HepG2 (cell line): Measurements from ENCODE around the gene GALNT17. TPM values are rescaled to one million over a fixed set of nuclear protein-coding genes. Genes with fewer than 3 reads are reported as not detected.

ENCODE experiments used
- ATAC-seq: fragments of 200-7000 bp; cut with Tn5 transposase; 3 replicates; pipeline ENCODE4 v1.9.1; 2020; ENCODE audit warnings: mild to moderate bottlenecking, moderate library complexity
- BruUV-seq: library from RNA; stranded (reverse); fragments of 400-500 nt; replicated peaks from 2 replicates; lab custom pipeline; 2021; lab: Mats Ljungman, UMichigan
- CTCF ChIA-PET: fragments of 300-600 bp; formaldehyde crosslinking; extraction: SDS; loops from one replicate; lab custom pipeline; 2021; ENCODE audit warnings: low total read pairs, inconsistent platforms, low intra/inter-chr PET ratio; lab: Yijun Ruan, JAX
- POLR2A ChIA-PET: fragments of 350-600 bp; sonication (Branson Sonifier 250); formaldehyde crosslinking; loops from one replicate; lab custom pipeline; 2020; ENCODE audit warnings: antibody characterized with exemption, inconsistent platforms; lab: Yijun Ruan, JAX
- DNase-seq: peaks from one replicate; pipeline ENCODE4 v3.0.0-alpha.2; 2015; ENCODE audit warnings: low spot score
- FAIRE-seq: peaks from 3 replicates; lab custom pipeline; 2011; peaks lifted over from hg19 to GRCh38; lab: Jason Lieb, UNC
- H2AFZ ChIP-seq: one replicate; pipeline ENCODE4 v1.6.1; 2011; ENCODE audit warnings: low read length, inconsistent platforms
- H3K27ac ChIP-seq: fragments of 300-600 bp; 3 replicates; pipeline ENCODE4 v1.8.0; 2011; ENCODE audit warnings: mixed run types, mild to moderate bottlenecking, mixed read lengths, low read length, inconsistent platforms; ENCODE audit not compliant: insufficient read depth; ENCODE audit errors: extremely low read length
- H3K27me3 ChIP-seq, 2 experiments: fragments of 200-600 bp in 1 of 2; 2 replicates in 1 of 2; 3 replicates in 1 of 2; pipeline versions ENCODE4 v1.6.0 to v1.8.0; 2011; ENCODE audit warnings: low read length in 2 of 2, mild to moderate bottlenecking in 2 of 2, moderate library complexity in 2 of 2, inconsistent platforms in 1 of 2; ENCODE audit not compliant: insufficient read depth in 2 of 2, control insufficient read depth in 1 of 2
- H3K36me3 ChIP-seq, 2 experiments: fragments of 200-600 bp in 1 of 2; replicated peaks in 1 of 2; 2 replicates in 1 of 2; 3 replicates in 1 of 2; pipeline versions ENCODE4 v1.5.1 to v1.8.0; 2011; ENCODE audit warnings: low read length in 2 of 2, inconsistent platforms in 1 of 2; ENCODE audit not compliant: insufficient read depth in 2 of 2, control insufficient read depth in 1 of 2
- H3K4me1 ChIP-seq: 2 replicates; pipeline ENCODE4 v1.5.1; 2012; ENCODE audit warnings: low read length, inconsistent platforms; ENCODE audit not compliant: insufficient read depth
- H3K4me2 ChIP-seq: 2 replicates; pipeline ENCODE4 v1.6.0; 2011; ENCODE audit warnings: low read depth, low read length, inconsistent platforms
- H3K4me3 ChIP-seq, 3 experiments: fragments of 200-600 bp in 1 of 3; sonication (generic), shearing (Covaris generic) in 1 of 3; replicated peaks in 1 of 3; 2 replicates each; pipeline ENCODE4 v1.5.1; 2011 to 2016; ENCODE audit warnings: low read length in 3 of 3, inconsistent platforms in 2 of 3, low read depth in 2 of 3, mild to moderate bottlenecking in 2 of 3, control low read depth in 1 of 3, mixed read lengths in 1 of 3; ENCODE audit not compliant: insufficient read depth in 1 of 3
- H3K79me2 ChIP-seq: one replicate; pipeline ENCODE4 v1.6.1; 2011; ENCODE audit warnings: low read length, inconsistent platforms; ENCODE audit not compliant: insufficient read depth
- H3K9ac ChIP-seq: 2 replicates; pipeline ENCODE4 v1.6.0; 2011; ENCODE audit warnings: mild to moderate bottlenecking, low read depth, low read length, inconsistent platforms; ENCODE audit not compliant: insufficient read depth
- H3K9me3 ChIP-seq: 2 replicates; pipeline ENCODE4 v1.5.1; 2012; ENCODE audit warnings: mild to moderate bottlenecking, low read length
- H4K20me1 ChIP-seq: 2 replicates; pipeline ENCODE4 v1.6.0; 2011; ENCODE audit warnings: inconsistent platforms, mild to moderate bottlenecking, low read length, moderate library complexity; ENCODE audit not compliant: insufficient read depth
- NRL ChIP-seq: sonication (generic); formaldehyde crosslinking; IDR thresholded peaks from 2 replicates; pipeline ENCODE4 v1.5.0; 2020; ENCODE audit warnings: missing genetic modification reagents, mild to moderate bottlenecking, moderate library complexity, borderline replicate concordance
- RAD51 ChIP-seq: fragments of 450-650 bp; IDR thresholded peaks from 2 replicates; pipeline ENCODE4 v1.6.1; 2016; ENCODE audit warnings: borderline replicate concordance
- RELA ChIP-seq: sonication (generic); formaldehyde crosslinking; IDR thresholded peaks from 2 replicates; pipeline ENCODE4 v1.4.0; 2020; ENCODE audit warnings: missing genetic modification reagents
- SRF ChIP-seq: IDR thresholded peaks from 2 replicates; pipeline ENCODE4 v1.6.1; 2011; ENCODE audit warnings: mild to moderate bottlenecking, low read depth, low read length, moderate library complexity
- TOPORS ChIP-seq: sonication (generic); formaldehyde crosslinking; IDR thresholded peaks from 2 replicates; pipeline ENCODE4 v1.8.0; 2023; ENCODE audit warnings: mild to moderate bottlenecking, missing genetic modification reagents
- UBTF ChIP-seq: sonication (generic); formaldehyde crosslinking; IDR thresholded peaks from 2 replicates; pipeline ENCODE4 v1.4.0; 2020; ENCODE audit warnings: mild to moderate bottlenecking, missing genetic modification reagents
- ZNF251 ChIP-seq: sonication (generic); formaldehyde crosslinking; IDR thresholded peaks from 2 replicates; pipeline ENCODE4 v1.9.0; 2021; ENCODE audit warnings: mild to moderate bottlenecking, missing genetic modification reagents
- ZNF30 ChIP-seq: sonication (generic); formaldehyde crosslinking; IDR thresholded peaks from 2 replicates; pipeline ENCODE4 v1.5.0; 2020; ENCODE audit warnings: mild to moderate bottlenecking, missing genetic modification reagents
- ZNF446 ChIP-seq: sonication (generic); formaldehyde crosslinking; IDR thresholded peaks from 2 replicates; pipeline ENCODE4 v1.5.0; 2020; ENCODE audit warnings: mild to moderate bottlenecking, missing genetic modification reagents
- ZNF607 ChIP-seq: sonication (generic); formaldehyde crosslinking; IDR thresholded peaks from 2 replicates; pipeline ENCODE4 v1.5.1; 2020; ENCODE audit warnings: missing genetic modification reagents, mild to moderate bottlenecking, borderline replicate concordance
- ZNF616 ChIP-seq: sonication (generic); formaldehyde crosslinking; IDR thresholded peaks from 2 replicates; pipeline ENCODE4 v1.5.0; 2020; ENCODE audit warnings: low read depth, mild to moderate bottlenecking, missing genetic modification reagents
- ZNF652 ChIP-seq: IDR thresholded peaks from 2 replicates; pipeline ENCODE4 v1.6.1; 2016; ENCODE audit warnings: low read depth, borderline replicate concordance
- ZNF746 ChIP-seq: sonication (generic); formaldehyde crosslinking; IDR thresholded peaks from 2 replicates; pipeline ENCODE4 v1.8.0; 2022; ENCODE audit warnings: mild to moderate bottlenecking, missing genetic modification reagents
- ZSCAN30 ChIP-seq: sonication (generic); formaldehyde crosslinking; IDR thresholded peaks from 2 replicates; pipeline ENCODE4 v1.5.0; 2020; ENCODE audit warnings: mild to moderate bottlenecking, missing genetic modification reagents
- WGBS: methylation state at CpG from one replicate; pipeline ENCODE4 v1.1.6; 2017; ENCODE audit warnings: low lambda C conversion rate; 5-methylcytosine and 5-hydroxymethylcytosine counted together
- in situ Hi-C: cut with HindIII; loops from 2 replicates; pipeline ENCODE4 v1.10.0; 2017; ENCODE audit warnings: low pct_unique_long_range_greater_than_20kb; ENCODE audit not compliant: extremely low pct_ligation_motif_present
- intact Hi-C: fragments of 100-400 bp; cut with micrococcal nuclease; formaldehyde crosslinking; loops from one replicate; pipeline ENCODE4 v1.10.0; 2022; ENCODE audit not compliant: unreplicated experiment
- polyA plus RNA-seq, 8 experiments: library from polyadenylated mRNA; depleted of rRNA in 3 of 8; stranded (reverse) in 7 of 8; unstranded in 1 of 8; fragments of >200 nt; fragmentation: Illumina TruSeq in 4 of 8; extraction: Trizol in 4 of 8; gene quantifications; 2 replicates each; pipeline versions ENCODE4 v1.2.1 to v1.2.3, GENCODE V29; 2011 to 2016; ENCODE audit warnings: low read depth in 4 of 8, missing spikeins in 1 of 8, mixed read lengths in 1 of 8; ENCODE audit not compliant: insufficient read depth in 1 of 8
- total RNA-seq, 5 experiments: library from RNA; depleted of rRNA; stranded (reverse); fragments of >200 nt; fragmentation: Illumina TruSeq; extraction: Trizol; gene quantifications; 2 replicates each; pipeline ENCODE4 v1.2.3, GENCODE V29; 2016; ENCODE audit warnings: low read depth in 1 of 5
- TF ChIP-seq, protein P1 (sequence below): sonication (generic); formaldehyde crosslinking; IDR thresholded peaks from 2 replicates; pipeline ENCODE4 v1.5.1; 2020; ENCODE audit warnings: missing genetic modification reagents, mild to moderate bottlenecking, borderline replicate concordance
- TF ChIP-seq, protein P2 (sequence below): IDR thresholded peaks from 2 replicates; pipeline ENCODE4 v1.6.1; 2016
- TF ChIP-seq, protein P3 (sequence below): IDR thresholded peaks from 2 replicates; pipeline ENCODE4 v1.6.1; 2016; ENCODE audit warnings: missing compliant biosample characterization, missing genetic modification reagents, borderline replicate concordance

The GALNT17 gene
- total and polyA plus RNA-seq, 2 of the 13 experiments (the other 11 are each of a cell fraction or from before 2014, with no cell fraction given): not detected

GRCh38 chr7:71283802-71284201, 151.9 kb downstream of the GALNT17 start:
- Histone ChIP-seq H3K4me3 (no peak overlapping the region), H3K79me2 (no peaks in the 10 kb centered on the region), H3K27me3 (no peaks in the 10 kb centered on the region), H3K9me3 (no peaks in the 10 kb centered on the region), H3K36me3 (no peaks in the 10 kb centered on the region), H3K9ac (no peak overlapping the region), H3K4me1 (no peaks in the 10 kb centered on the region), H3K4me2 (no peak overlapping the region), H4K20me1 (no peaks in the 10 kb centered on the region), H3K27ac (no peak overlapping the region), H2AFZ (no peak overlapping the region)
- TF ChIP-seq ZNF616 (CRISPR knock-in tag) (no peak), SRF (no peak), ZNF251 (CRISPR knock-in tag) (no peak), ZNF30 (CRISPR knock-in tag) (no peak), ZNF746 (CRISPR knock-in tag) (no peak), ZSCAN30 (CRISPR knock-in tag) (no peak), TOPORS (CRISPR knock-in tag) (no peak), NRL (CRISPR knock-in tag) (no peak), ZNF652 (CRISPR knock-in tag) (no peak), RELA (CRISPR knock-in tag) (no peak), ZNF607 (no peak), RAD51 (no peak), UBTF (no peak), ZNF446 (CRISPR knock-in tag) (no peak)
- TF ChIP-seq, protein P1, sequence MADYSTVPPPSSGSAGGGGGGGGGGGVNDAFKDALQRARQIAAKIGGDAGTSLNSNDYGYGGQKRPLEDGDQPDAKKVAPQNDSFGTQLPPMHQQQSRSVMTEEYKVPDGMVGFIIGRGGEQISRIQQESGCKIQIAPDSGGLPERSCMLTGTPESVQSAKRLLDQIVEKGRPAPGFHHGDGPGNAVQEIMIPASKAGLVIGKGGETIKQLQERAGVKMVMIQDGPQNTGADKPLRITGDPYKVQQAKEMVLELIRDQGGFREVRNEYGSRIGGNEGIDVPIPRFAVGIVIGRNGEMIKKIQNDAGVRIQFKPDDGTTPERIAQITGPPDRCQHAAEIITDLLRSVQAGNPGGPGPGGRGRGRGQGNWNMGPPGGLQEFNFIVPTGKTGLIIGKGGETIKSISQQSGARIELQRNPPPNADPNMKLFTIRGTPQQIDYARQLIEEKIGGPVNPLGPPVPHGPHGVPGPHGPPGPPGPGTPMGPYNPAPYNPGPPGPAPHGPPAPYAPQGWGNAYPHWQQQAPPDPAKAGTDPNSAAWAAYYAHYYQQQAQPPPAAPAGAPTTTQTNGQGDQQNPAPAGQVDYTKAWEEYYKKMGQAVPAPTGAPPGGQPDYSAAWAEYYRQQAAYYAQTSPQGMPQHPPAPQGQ (CRISPR knock-in tag): no peak
- TF ChIP-seq, protein P2, sequence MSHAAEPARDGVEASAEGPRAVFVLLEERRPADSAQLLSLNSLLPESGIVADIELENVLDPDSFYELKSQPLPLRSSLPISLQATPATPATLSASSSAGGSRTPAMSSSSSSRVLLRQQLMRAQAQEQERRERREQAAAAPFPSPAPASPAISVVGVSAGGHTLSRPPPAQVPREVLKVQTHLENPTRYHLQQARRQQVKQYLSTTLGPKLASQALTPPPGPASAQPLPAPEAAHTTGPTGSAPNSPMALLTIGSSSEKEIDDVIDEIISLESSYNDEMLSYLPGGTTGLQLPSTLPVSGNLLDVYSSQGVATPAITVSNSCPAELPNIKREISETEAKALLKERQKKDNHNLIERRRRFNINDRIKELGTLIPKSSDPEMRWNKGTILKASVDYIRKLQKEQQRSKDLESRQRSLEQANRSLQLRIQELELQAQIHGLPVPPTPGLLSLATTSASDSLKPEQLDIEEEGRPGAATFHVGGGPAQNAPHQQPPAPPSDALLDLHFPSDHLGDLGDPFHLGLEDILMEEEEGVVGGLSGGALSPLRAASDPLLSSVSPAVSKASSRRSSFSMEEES (CRISPR knock-in tag): no peak
- TF ChIP-seq, protein P3, sequence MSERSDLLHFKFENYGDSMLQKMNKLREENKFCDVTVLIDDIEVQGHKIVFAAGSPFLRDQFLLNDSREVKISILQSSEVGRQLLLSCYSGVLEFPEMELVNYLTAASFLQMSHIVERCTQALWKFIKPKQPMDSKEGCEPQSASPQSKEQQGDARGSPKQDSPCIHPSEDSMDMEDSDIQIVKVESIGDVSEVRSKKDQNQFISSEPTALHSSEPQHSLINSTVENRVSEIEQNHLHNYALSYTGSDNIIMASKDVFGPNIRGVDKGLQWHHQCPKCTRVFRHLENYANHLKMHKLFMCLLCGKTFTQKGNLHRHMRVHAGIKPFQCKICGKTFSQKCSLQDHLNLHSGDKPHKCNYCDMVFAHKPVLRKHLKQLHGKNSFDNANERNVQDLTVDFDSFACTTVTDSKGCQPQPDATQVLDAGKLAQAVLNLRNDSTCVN (CRISPR knock-in tag): no peak
- POLR2A ChIA-PET: no interaction called here
- FAIRE-seq: no peak
- no peak for ATAC-seq
- no peak for DNase-seq
- CTCF ChIA-PET: no interaction called here
- no TSS peak for BruUV-seq
- in situ Hi-C loops (no loop called here), intact Hi-C loops (no loop called here)
- WGBS: 51% methylated on average over 10 of the region's 11 CpGs
